Measurements from ENCODE around the gene GLRX2. TPM values are rescaled to one million over a fixed set of nuclear protein-coding genes. Genes with fewer than 3 reads are reported as not detected.

The GLRX2 gene
- total and polyA plus RNA-seq, 2 of the 8 experiments (the other 6 are each of a cell fraction or from before 2014, with no cell fraction given), result 4.8 to 13.5 TPM

DNA sequence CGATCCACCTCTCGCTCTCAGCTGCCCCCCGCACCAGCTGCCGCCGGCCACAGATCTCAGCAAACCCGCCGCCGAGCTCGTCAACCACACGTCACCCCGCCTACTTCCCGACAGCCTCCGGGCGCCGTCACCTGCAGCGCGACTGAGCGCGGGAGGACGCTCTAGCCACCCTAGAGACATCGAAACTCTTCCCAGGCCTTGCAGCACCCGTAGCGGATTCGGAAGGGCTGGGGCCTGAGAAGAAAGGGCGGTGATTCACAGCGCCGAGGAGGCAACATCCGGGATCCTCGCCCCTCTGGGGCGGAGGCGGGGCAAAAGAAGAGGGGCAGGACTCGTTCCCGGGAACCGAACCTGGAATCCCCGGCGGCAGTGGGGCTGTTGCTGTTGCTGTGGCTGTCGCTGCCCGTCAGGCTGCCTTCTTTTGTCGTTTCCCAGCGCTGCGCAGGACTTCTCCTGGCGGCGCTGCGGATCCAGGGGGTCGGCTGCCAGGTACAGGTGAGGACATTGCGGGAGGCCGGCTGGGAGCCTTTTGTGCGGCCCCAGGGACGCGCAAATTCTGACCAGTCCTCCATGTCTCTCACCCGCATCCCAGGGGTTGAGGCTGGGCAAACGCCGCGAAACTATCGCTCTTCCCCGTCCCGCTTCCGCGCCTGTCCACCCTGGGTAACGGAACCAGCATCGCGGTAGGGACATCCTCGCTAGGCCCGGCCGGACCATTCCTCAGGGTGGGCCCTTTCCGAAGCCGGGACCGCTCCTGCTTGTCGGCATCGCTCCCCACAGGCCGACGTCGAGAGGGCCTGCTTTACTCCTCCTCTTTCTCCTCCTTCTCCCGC is 45.7 kb downstream of the GLRX2 start, which contains the start of the genes RO60 and UCHL5 (continued):
- TF ChIP-seq SUZ12 (IDR thresholded peaks at IDR 0.05; ENCODE audit: low read length), result no peak
- peak; percentile 66; the same call in 1 of the 2 replicates for TF ChIP-seq SP1 (IDR thresholded peaks at IDR 0.05; ENCODE audit: low read depth, low read length)
- no peak for TF ChIP-seq YY1 (IDR thresholded peaks at IDR 0.05; ENCODE audit: low read depth, low read length)
- peak in 1 of 2 experiments; percentile 74; a peak in 2 of 4 replicates for TF ChIP-seq SIN3A (conservative IDR thresholded peaks at IDR 0.05 in 1 of 2, IDR thresholded peaks at IDR 0.05 in 1 of 2; ENCODE audit: low read depth in 1 of 2, low read length in 2 of 2)
- peak; percentile 88 for TF ChIP-seq TBP (IDR thresholded peaks at IDR 0.05; ENCODE audit: low read depth, low read length)
- TF ChIP-seq, protein P1, sequence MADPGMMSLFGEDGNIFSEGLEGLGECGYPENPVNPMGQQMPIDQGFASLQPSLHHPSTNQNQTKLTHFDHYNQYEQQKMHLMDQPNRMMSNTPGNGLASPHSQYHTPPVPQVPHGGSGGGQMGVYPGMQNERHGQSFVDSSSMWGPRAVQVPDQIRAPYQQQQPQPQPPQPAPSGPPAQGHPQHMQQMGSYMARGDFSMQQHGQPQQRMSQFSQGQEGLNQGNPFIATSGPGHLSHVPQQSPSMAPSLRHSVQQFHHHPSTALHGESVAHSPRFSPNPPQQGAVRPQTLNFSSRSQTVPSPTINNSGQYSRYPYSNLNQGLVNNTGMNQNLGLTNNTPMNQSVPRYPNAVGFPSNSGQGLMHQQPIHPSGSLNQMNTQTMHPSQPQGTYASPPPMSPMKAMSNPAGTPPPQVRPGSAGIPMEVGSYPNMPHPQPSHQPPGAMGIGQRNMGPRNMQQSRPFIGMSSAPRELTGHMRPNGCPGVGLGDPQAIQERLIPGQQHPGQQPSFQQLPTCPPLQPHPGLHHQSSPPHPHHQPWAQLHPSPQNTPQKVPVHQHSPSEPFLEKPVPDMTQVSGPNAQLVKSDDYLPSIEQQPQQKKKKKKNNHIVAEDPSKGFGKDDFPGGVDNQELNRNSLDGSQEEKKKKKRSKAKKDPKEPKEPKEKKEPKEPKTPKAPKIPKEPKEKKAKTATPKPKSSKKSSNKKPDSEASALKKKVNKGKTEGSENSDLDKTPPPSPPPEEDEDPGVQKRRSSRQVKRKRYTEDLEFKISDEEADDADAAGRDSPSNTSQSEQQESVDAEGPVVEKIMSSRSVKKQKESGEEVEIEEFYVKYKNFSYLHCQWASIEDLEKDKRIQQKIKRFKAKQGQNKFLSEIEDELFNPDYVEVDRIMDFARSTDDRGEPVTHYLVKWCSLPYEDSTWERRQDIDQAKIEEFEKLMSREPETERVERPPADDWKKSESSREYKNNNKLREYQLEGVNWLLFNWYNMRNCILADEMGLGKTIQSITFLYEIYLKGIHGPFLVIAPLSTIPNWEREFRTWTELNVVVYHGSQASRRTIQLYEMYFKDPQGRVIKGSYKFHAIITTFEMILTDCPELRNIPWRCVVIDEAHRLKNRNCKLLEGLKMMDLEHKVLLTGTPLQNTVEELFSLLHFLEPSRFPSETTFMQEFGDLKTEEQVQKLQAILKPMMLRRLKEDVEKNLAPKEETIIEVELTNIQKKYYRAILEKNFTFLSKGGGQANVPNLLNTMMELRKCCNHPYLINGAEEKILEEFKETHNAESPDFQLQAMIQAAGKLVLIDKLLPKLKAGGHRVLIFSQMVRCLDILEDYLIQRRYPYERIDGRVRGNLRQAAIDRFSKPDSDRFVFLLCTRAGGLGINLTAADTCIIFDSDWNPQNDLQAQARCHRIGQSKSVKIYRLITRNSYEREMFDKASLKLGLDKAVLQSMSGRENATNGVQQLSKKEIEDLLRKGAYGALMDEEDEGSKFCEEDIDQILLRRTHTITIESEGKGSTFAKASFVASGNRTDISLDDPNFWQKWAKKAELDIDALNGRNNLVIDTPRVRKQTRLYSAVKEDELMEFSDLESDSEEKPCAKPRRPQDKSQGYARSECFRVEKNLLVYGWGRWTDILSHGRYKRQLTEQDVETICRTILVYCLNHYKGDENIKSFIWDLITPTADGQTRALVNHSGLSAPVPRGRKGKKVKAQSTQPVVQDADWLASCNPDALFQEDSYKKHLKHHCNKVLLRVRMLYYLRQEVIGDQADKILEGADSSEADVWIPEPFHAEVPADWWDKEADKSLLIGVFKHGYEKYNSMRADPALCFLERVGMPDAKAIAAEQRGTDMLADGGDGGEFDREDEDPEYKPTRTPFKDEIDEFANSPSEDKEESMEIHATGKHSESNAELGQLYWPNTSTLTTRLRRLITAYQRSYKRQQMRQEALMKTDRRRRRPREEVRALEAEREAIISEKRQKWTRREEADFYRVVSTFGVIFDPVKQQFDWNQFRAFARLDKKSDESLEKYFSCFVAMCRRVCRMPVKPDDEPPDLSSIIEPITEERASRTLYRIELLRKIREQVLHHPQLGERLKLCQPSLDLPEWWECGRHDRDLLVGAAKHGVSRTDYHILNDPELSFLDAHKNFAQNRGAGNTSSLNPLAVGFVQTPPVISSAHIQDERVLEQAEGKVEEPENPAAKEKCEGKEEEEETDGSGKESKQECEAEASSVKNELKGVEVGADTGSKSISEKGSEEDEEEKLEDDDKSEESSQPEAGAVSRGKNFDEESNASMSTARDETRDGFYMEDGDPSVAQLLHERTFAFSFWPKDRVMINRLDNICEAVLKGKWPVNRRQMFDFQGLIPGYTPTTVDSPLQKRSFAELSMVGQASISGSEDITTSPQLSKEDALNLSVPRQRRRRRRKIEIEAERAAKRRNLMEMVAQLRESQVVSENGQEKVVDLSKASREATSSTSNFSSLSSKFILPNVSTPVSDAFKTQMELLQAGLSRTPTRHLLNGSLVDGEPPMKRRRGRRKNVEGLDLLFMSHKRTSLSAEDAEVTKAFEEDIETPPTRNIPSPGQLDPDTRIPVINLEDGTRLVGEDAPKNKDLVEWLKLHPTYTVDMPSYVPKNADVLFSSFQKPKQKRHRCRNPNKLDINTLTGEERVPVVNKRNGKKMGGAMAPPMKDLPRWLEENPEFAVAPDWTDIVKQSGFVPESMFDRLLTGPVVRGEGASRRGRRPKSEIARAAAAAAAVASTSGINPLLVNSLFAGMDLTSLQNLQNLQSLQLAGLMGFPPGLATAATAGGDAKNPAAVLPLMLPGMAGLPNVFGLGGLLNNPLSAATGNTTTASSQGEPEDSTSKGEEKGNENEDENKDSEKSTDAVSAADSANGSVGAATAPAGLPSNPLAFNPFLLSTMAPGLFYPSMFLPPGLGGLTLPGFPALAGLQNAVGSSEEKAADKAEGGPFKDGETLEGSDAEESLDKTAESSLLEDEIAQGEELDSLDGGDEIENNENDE (IDR thresholded peaks at IDR 0.05; ENCODE audit: insufficient replicate concordance, low read length), result no peak
- TF ChIP-seq CBX8 (IDR thresholded peaks at IDR 0.05; ENCODE audit: borderline replicate concordance, low read depth, low read length), result no peak
- no peak; the same call in 1 of the 2 replicates for TF ChIP-seq CHD2 (IDR thresholded peaks at IDR 0.05; ENCODE audit: low read length)
- no peak for TF ChIP-seq CTBP2 (IDR thresholded peaks at IDR 0.05; ENCODE audit: borderline replicate concordance, insufficient read depth, insufficient read length, low read length)
- peak; percentile 15; the same call in 1 of the 2 replicates for TF ChIP-seq JUND (IDR thresholded peaks at IDR 0.05; ENCODE audit: low read length)
